GM18519 (cell line): ENCODE data around the gene CDK18.

Experiments used
- ATAC-seq: cut with Tn5 transposase; IDR thresholded peaks from one replicate; pipeline ENCODE4 v1.9.1; 2021; ENCODE audit warnings: mild to moderate bottlenecking, moderate library complexity; ENCODE audit not compliant: unreplicated experiment, low FRiP score

The CDK18 gene

DNA sequence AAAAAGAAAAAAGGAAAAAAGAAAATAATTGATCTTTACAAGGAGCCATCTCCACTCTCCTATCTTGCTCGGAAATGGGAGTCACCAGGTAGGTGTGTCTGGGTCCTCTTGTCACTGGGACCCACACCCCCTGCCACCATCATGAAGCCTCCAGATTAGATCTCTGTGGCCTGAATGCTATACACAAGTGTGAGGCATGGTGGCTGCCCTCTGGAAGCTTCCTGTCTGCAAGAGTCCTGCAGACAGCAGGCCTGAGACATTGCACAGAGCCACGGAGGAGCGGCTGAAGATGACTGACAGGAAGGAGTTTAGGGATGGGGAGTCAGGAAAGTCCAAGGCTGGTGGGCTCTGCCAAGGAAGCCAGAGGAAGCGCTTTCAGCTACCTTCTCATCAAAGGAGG lies 16.2 kb downstream of the CDK18 start:
- no peak for ATAC-seq

GRCh38 chr1:205521686-205522085 lies 17.2 kb downstream of the CDK18 start:
- no peak for ATAC-seq

- no peak for ATAC-seq
Observed at GRCh38 chr1:205522692-205523091, 18.2 kb downstream of the CDK18 start.

DNA sequence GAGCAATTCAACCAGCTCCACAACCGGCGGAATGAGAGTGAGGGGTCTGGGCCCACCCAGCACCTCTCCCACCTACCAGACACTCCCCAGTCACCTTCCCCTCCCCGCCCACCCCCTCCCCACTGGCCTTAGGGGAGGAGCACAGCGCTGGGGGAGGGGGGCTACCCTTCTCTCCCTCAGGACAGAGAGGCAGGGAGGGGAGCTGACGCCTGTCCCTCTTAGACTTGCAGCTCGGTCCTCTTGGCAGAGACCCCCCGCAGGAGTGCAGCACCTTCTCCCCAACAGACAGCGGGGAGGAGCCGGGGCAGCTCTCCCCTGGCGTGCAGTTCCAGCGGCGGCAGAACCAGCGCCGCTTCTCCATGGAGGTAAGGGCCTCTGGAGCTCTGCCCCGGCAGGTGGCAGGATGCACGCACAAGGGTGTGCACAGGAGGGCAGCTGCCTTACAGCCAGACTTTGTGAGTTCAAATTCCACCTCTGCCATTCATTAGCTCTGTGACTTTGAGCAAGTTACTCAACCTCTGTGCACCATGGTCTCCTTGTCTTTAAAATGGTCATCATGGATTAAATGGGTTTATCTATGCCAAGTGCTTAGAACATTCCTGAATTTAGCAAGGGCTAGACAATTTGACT lies 18.9 kb downstream of the CDK18 start:
- ATAC-seq = no peak

DNA sequence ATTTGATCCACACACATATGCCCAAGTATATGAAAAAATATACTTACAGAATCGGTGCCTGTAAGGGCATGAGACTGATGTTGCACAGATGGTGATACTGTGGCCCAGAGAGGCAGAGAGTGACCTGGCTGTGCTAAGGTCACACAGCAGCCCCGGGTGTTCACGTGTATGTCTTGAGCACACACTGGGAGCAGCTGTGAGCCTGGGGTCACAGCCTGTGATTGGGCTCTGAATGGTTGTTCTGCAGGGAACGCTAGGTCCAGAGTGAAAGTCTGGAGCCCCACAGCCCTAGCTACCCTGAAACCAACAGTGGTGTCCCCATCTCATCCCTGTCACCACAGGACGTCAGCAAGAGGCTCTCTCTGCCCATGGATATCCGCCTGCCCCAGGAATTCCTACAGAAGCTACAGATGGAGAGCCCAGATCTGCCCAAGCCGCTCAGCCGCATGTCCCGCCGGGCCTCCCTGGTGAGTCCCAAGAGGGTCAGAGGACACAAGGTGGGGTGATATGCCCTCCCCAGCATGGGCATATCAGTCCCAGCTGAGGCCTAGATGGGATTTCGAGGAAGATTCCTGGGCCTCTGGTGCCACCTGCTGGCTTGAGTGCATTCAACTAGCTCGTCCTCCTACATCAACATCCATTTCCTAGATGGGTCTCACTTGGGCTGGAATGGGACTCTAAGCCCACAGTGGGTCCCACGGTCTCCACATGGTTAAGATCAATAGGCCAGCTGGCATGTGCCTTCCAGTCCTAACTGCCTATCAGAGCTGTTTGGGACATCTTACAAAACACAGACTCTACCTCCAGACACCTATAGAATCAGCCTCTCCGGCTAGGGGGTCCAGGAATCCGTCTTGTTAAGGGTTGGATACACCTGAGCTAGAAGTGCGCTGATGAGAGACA lies 19.7 kb downstream of the CDK18 start:
- ATAC-seq = no peak

GRCh38 chr1:205524794-205525101 lies 20.3 kb downstream of the CDK18 start:
- no peak for ATAC-seq

GRCh38 chr1:205525495-205526285 lies 21.2 kb downstream of the CDK18 start:
- no peak for ATAC-seq

DNA sequence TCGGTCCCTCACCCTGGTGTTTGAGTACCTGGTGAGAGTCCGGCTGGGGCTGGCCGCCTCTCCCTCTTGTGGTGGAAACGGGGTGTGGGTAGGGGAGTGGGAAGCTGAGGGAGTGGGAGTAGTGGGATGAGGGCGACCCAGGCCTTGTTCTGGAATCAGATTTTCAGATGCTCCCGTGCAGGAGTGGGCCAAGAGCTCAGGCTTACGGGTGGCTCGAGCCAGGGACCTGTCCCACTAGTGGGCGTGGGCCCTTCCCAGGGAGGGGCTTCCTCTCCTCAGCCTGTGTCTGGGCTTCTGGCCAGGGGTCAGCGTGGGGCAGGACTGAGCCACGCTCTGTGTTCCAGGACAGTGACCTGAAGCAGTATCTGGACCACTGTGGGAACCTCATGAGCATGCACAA lies 22.0 kb downstream of the CDK18 start:
- ATAC-seq = no peak

- no peak for ATAC-seq
Observed at GRCh38 chr1:205527931-205528330, 23.5 kb downstream of the CDK18 start.

- ATAC-seq = no peak
Observed at GRCh38 chr1:205528446-205528886, 24.0 kb downstream of the CDK18 start.

DNA sequence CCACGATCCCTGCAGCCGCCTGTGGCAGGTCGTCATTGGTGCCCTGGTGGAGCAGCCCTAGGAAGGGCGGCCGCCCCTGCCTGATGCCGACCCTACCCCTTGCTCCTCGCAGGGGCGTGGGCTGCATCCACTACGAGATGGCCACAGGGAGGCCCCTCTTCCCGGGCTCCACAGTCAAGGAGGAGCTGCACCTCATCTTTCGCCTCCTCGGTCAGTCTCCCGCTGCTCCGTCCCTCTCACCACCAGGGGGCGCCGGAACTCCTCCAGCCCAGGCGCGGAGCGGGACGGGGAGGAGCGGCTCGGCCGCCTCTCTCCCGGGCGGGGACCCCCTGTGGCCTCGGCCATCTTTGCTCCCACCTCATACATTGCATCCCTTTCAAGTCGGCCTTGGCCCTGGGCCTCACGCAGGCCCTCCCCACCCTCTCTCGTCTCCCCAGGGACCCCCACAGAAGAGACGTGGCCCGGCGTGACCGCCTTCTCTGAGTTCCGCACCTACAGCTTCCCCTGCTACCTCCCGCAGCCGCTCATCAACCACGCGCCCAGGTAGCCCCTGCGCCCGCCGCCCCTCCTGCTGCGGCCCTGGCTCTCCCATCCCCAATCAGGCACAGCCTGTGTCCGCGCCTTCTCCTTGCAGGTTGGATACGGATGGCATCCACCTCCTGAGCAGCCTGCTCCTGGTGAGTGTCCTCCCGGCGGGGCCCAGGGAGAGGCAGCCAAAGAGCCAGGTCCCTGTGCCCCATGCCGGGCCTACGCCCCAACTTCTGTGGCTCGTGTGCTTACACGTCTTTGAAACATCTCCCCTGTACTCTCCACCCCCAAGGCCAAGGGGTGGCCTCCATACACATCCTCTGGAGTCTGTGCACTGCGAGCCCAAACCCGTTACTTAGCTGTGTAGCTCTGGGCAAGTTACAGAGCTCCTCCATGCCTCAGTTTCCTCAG lies 24.7 kb downstream of the CDK18 start:
- no peak for ATAC-seq

GRCh38 chr1:205530116-205530515 lies 25.6 kb downstream of the CDK18 start:
- ATAC-seq = no peak

DNA sequence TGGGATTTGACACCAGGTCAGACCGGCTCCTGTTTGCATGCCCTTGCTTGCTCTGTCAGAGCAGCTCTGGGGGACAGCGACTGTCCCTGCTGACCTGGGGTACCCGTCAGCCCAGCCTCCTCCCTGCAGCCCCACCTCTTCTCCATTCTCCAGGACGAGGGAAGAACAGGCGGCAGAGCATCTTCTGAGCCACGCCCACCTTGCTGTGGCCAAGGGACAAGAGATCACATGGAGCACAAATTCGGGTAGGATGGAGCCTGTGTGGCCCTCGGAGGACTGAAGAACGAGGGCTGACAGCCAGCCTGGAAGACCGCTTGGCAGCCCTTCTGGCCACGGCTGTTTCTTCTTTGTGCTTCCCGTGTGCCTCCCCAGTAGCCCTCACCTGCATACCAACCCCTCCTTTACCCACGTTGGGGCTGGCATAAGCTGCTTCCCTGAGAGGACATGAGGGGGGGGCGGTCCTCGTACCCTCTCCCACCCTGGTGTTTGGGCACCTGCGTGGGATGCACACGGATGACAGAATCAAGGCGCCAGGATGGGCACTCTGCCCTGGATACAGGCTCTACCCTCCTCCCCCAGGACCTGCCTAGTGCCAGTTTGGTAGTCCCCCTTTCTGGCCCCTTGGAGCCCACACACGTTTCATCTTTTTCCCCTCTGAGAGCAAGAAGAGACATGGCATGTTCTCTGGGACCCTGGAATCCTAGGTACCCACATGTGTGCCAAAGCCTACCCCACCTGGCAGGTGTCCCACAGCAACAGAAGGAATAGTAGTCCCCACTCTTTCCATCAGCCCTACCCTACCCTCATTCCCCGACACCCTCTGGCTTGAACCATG lies 26.9 kb downstream of the CDK18 start:
- no peak for ATAC-seq

GRCh38 chr1:205532026-205532898 lies 27.8 kb downstream of the CDK18 start:
- ATAC-seq = no peak

- no peak for ATAC-seq
Observed at GRCh38 chr1:205532996-205533735, 28.7 kb downstream of the CDK18 start.

- no peak for ATAC-seq
Observed at GRCh38 chr1:205533748-205534443, 29.4 kb downstream of the CDK18 start.

DNA sequence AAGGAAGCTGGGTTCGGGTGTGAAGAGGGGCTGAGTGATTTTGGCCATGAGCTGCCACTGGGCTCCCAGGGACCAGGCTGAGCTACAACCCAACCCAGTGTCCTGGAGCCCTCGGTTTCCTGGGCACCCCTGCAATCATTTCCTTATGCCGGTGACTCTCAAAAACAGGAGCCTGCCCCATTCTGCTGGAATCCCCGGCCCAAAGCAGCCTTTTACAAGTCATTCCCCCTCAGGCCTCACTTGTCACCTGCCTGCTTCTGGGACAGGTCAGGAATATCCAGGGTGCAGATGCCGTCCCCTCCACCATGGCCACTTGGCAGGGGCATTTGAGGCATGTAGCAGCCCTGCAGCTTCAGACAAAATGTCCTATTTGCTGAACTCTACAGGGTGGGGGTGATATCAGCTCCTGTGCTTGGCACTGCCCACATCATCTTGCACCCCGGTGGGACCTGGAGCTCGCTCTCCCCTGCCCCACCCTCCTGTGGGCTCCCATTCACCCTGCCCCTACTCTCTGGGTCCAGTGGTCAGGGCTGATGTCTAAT lies 30.0 kb downstream of the CDK18 start:
- no peak for ATAC-seq
